OCI-LY7 (cell line): ENCODE results near the gene MYH6.

Experiments
- EZH2phosphoT487 ChIP-seq: fragments of 200-600 bp; sonication (generic); IDR thresholded peaks from 2 replicates; pipeline ENCODE4 v1.6.1; 2018; ENCODE audit warnings: low read depth, borderline replicate concordance, mild to moderate bottlenecking, mixed run types, antibody characterized with exemption, low read length, moderate library complexity, mixed read lengths
- TF ChIP-seq, protein P1 (sequence below): fragments of 200-600 bp; sonication (generic); conservative IDR thresholded peaks from 2 replicates; pipeline ENCODE4 v1.5.1; 2014; ENCODE audit warnings: mild to moderate bottlenecking, antibody characterized with exemption, low read length, moderate library complexity, mixed read lengths

DNA sequence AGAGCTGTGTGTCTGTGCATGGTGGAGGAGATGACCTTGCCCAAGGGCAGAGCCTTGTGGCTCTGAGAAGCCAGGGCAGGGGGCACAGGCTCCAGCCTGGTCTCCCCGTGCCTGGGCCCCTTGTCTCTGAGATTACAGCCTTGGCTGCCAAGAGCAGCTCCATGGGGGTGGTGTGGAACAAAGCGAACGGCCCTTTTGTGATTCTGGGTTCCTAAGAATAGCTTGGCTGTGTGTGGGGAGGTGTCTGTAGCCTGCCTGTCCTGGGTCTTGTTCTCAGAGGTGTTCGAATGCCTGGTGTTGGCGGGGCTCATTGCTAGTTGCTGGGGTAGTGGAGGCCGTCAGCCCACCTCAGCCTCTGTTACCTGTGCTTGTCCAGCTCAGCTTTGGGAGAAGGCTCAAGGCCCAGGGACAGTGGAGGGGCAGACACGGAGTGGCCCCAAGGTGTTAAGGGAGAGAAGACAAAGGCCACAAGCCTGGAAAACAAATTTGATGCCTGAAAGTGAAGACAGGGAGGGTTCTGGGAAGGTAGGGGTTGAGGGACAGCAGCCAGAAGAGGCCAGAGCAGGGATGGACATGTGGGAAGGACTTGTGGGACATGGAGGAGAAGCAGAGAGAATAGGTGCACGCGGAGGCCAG, 34.8 kb upstream of the MYH6 start:
- TF ChIP-seq, protein P1, sequence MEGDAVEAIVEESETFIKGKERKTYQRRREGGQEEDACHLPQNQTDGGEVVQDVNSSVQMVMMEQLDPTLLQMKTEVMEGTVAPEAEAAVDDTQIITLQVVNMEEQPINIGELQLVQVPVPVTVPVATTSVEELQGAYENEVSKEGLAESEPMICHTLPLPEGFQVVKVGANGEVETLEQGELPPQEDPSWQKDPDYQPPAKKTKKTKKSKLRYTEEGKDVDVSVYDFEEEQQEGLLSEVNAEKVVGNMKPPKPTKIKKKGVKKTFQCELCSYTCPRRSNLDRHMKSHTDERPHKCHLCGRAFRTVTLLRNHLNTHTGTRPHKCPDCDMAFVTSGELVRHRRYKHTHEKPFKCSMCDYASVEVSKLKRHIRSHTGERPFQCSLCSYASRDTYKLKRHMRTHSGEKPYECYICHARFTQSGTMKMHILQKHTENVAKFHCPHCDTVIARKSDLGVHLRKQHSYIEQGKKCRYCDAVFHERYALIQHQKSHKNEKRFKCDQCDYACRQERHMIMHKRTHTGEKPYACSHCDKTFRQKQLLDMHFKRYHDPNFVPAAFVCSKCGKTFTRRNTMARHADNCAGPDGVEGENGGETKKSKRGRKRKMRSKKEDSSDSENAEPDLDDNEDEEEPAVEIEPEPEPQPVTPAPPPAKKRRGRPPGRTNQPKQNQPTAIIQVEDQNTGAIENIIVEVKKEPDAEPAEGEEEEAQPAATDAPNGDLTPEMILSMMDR, result no peak
- TF ChIP-seq EZH2phosphoT487, result no peak
